Measurements from ENCODE around the gene ATP6AP2.
"Not testable (repeated sequence)": the region's sequence is repeated elsewhere in the genome, so short reads cannot be mapped to it uniquely, and the experiment has no call there.

The ATP6AP2 gene

GRCh38 chrX:40580537-40581335 lies at the start of gene ATP6AP2:
Gene ATP6AP2, plus strand, starts transcription at chrX:40580970. Its CDS starts 96 bp downstream, at chrX:40581066.
- DNase-seq (ENCODE audit: extremely low spot score, insufficient read length, low read depth) (peak; percentile 68), FAIRE-seq (peak; percentile 98)

- DNase-seq (ENCODE audit: extremely low spot score, insufficient read length, low read depth) (no peak), FAIRE-seq (no peak)
These were observed 49.5 kb upstream of the ATP6AP2 start for GRCh38 chrX:40531056-40531826.

GRCh38 chrX:40537310-40537709 lies 43.5 kb upstream of the ATP6AP2 start:
- FAIRE-seq (no peak), DNase-seq (ENCODE audit: extremely low spot score, insufficient read length, low read depth) (no peak)

- no peak for DNase-seq (ENCODE audit: extremely low spot score, insufficient read length, low read depth)
- FAIRE-seq, result no peak
These were observed 42.4 kb upstream of the ATP6AP2 start for GRCh38 chrX:40538406-40538805.

- DNase-seq (ENCODE audit: extremely low spot score, insufficient read length, low read depth), result peak; percentile 47
- FAIRE-seq, result peak; percentile 97
These were observed 41.3 kb upstream of the ATP6AP2 start for GRCh38 chrX:40539214-40540142.

- DNase-seq (ENCODE audit: extremely low spot score, insufficient read length, low read depth) (no peak), FAIRE-seq (no peak)
These were observed 38.6 kb upstream of the ATP6AP2 start for GRCh38 chrX:40542208-40542607.

- FAIRE-seq, result no peak
- DNase-seq (ENCODE audit: extremely low spot score, insufficient read length, low read depth), result no peak
These were observed 37.8 kb upstream of the ATP6AP2 start for GRCh38 chrX:40542972-40543371.

- DNase-seq (ENCODE audit: extremely low spot score, insufficient read length, low read depth) (no peak), FAIRE-seq (peak; percentile 92)
These were observed 37.0 kb upstream of the ATP6AP2 start for GRCh38 chrX:40543661-40544328.

GRCh38 chrX:40544343-40545266 lies 36.2 kb upstream of the ATP6AP2 start:
- DNase-seq (ENCODE audit: extremely low spot score, insufficient read length, low read depth), result no peak
- peak; percentile 15 for FAIRE-seq

- no peak for FAIRE-seq
These were observed 33.9 kb upstream of the ATP6AP2 start for GRCh38 chrX:40546870-40547269.

GRCh38 chrX:40550066-40550465 lies 30.7 kb upstream of the ATP6AP2 start:
- DNase-seq (ENCODE audit: extremely low spot score, insufficient read length, low read depth), result no peak
- FAIRE-seq, result no peak

More at GRCh38 chrX:40546870-40547269, 33.9 kb upstream of the ATP6AP2 start:
- no peak for DNase-seq (ENCODE audit: extremely low spot score, insufficient read length, low read depth)

GRCh38 chrX:40552768-40553167 lies 28.0 kb upstream of the ATP6AP2 start:
- peak; percentile 18 for FAIRE-seq
- no peak for DNase-seq (ENCODE audit: extremely low spot score, insufficient read length, low read depth)

- FAIRE-seq (no peak), DNase-seq (ENCODE audit: extremely low spot score, insufficient read length, low read depth) (no peak)
These were observed 22.2 kb upstream of the ATP6AP2 start for GRCh38 chrX:40558590-40558989.

- no peak for FAIRE-seq
- DNase-seq (ENCODE audit: extremely low spot score, insufficient read length, low read depth), result no peak
These were observed 17.0 kb upstream of the ATP6AP2 start for GRCh38 chrX:40563784-40564183.

GRCh38 chrX:40564447-40564846 lies 16.3 kb upstream of the ATP6AP2 start:
- no peak for FAIRE-seq
- DNase-seq (ENCODE audit: extremely low spot score, insufficient read length, low read depth), result no peak

- DNase-seq (ENCODE audit: extremely low spot score, insufficient read length, low read depth) (no peak), FAIRE-seq (peak; percentile 83)
These were observed 10.2 kb upstream of the ATP6AP2 start for GRCh38 chrX:40570346-40571093.

- DNase-seq (ENCODE audit: extremely low spot score, insufficient read length, low read depth); FAIRE-seq: not testable (repeated sequence)
These were observed 9.6 kb upstream of the ATP6AP2 start for GRCh38 chrX:40571164-40571563.

GRCh38 chrX:40571600-40571999 lies 9.2 kb upstream of the ATP6AP2 start:
- FAIRE-seq (peak; percentile 5), DNase-seq (ENCODE audit: extremely low spot score, insufficient read length, low read depth) (no peak)

All from GM18507 (cell line).